K562 (cell line): ENCODE measurements around the gene PLD6. TPM values are rescaled to one million over a fixed set of nuclear protein-coding genes. Genes with fewer than 3 reads are reported as not detected.

ENCODE experiments used
- ATAC-seq: fragments of 200-7000 bp; cut with Tn5 transposase; 3 replicates; pipeline ENCODE4 v1.9.1; 2020; ENCODE audit warnings: moderate library complexity
- BruUV-seq: library from RNA; stranded (reverse); fragments of 400-500 nt; replicated peaks from 2 replicates; lab custom pipeline; 2021; lab: Mats Ljungman, UMichigan
- CTCF ChIA-PET: fragments of 300-600 bp; formaldehyde crosslinking; extraction: SDS; loops from one replicate; lab custom pipeline; 2021; ENCODE audit warnings: low intra/inter-chr PET ratio; lab: Yijun Ruan, JAX
- POLR2A ChIA-PET: fragments of 300-600, 350-650 bp; sonication (Branson Sonifier 250); formaldehyde crosslinking; extraction: SDS; loops from one replicate; lab custom pipeline; 2021; ENCODE audit warnings: antibody characterized with exemption, inconsistent platforms; lab: Yijun Ruan, JAX
- DNase-seq, 4 experiments: peaks; one replicate each; pipeline versions ENCODE4 v3.0.0 to v3.0.0-alpha.2; 2011 to 2018; ENCODE audit warnings: low spot score in 3 of 4, mixed read lengths in 3 of 4; ENCODE audit errors: extremely low read depth in 1 of 4
- FAIRE-seq: peaks from 2 replicates; lab custom pipeline; 2011; peaks lifted over from hg19 to GRCh38; lab: Jason Lieb, UNC
- H2AFZ ChIP-seq: 2 replicates; pipeline ENCODE4 v1.6.0; 2011; ENCODE audit warnings: low read depth, low read length, control low read depth, inconsistent platforms
- H3K27ac ChIP-seq: fragments of 200-600 bp; 3 replicates; pipeline ENCODE4 v1.8.0; 2011; ENCODE audit warnings: low read depth, mild to moderate bottlenecking, control low read depth, inconsistent platforms, low read length, moderate library complexity, mixed read lengths; ENCODE audit errors: extremely low read depth
- H3K27me3 ChIP-seq, 2 experiments: fragments of 300-600 bp in 1 of 2; 2 replicates in 1 of 2; 3 replicates in 1 of 2; pipeline versions ENCODE4 v1.6.0 to v1.8.0; 2011; ENCODE audit warnings: inconsistent platforms in 2 of 2, low read length in 2 of 2, mild to moderate bottlenecking in 1 of 2, mixed read lengths in 1 of 2, moderate library complexity in 1 of 2; ENCODE audit not compliant: control insufficient read depth in 2 of 2, insufficient read depth in 2 of 2
- H3K36me3 ChIP-seq: fragments of 300-600 bp; 3 replicates; pipeline ENCODE4 v1.8.0; 2011; ENCODE audit warnings: mild to moderate bottlenecking, low read length, inconsistent platforms; ENCODE audit not compliant: control insufficient read depth, insufficient read depth
- H3K4me1 ChIP-seq, 2 experiments: fragments of 200-600 bp in 1 of 2; replicated peaks in 1 of 2; 2 replicates in 1 of 2; 3 replicates in 1 of 2; pipeline versions ENCODE4 v1.5.1 to v1.8.0; 2011; ENCODE audit warnings: inconsistent platforms in 2 of 2, low read length in 2 of 2, mild to moderate bottlenecking in 1 of 2, mixed read lengths in 1 of 2, moderate library complexity in 1 of 2; ENCODE audit not compliant: control insufficient read depth in 2 of 2, insufficient read depth in 2 of 2
- H3K4me2 ChIP-seq: 2 replicates; pipeline ENCODE4 v1.6.1; 2011; ENCODE audit warnings: low read length, control low read depth, inconsistent platforms, mixed read lengths; ENCODE audit not compliant: insufficient read depth
- H3K4me3 ChIP-seq: fragments of 200-600 bp; sonication (generic), shearing (Covaris generic); 2 replicates; pipeline ENCODE4 v1.5.1; 2016; ENCODE audit warnings: control low read depth, inconsistent platforms
- H3K79me2 ChIP-seq: fragments of 200-600 bp; 3 replicates; pipeline ENCODE4 v1.8.0; 2011; ENCODE audit warnings: low read length, inconsistent platforms; ENCODE audit not compliant: control insufficient read depth, insufficient read depth
- H3K9ac ChIP-seq, 2 experiments: 2 replicates each; pipeline versions ENCODE4 v1.6.0 to v1.6.1; 2011; ENCODE audit warnings: low read depth in 2 of 2, low read length in 2 of 2, control low read depth in 1 of 2, inconsistent platforms in 1 of 2, mild to moderate bottlenecking in 1 of 2, mixed read lengths in 1 of 2; ENCODE audit not compliant: insufficient read depth in 1 of 2
- H3K9me1 ChIP-seq: one replicate; pipeline ENCODE4 v1.6.0; 2011; ENCODE audit warnings: inconsistent platforms, mild to moderate bottlenecking, low read length, moderate library complexity; ENCODE audit not compliant: control insufficient read depth, insufficient read depth
- H3K9me3 ChIP-seq: replicated peaks from 2 replicates; pipeline ENCODE4 v1.5.1; 2011; ENCODE audit warnings: low read depth, low read length, inconsistent platforms; ENCODE audit not compliant: control insufficient read depth, insufficient read depth
- H4K20me1 ChIP-seq: replicated peaks from 2 replicates; pipeline ENCODE4 v1.6.1; 2011; ENCODE audit warnings: low read length, inconsistent platforms, mixed read lengths; ENCODE audit not compliant: control insufficient read depth, insufficient read depth
- ATF7 ChIP-seq: fragments of 450-650 bp; IDR thresholded peaks from 2 replicates; pipeline ENCODE4 v1.7.1; 2014; ENCODE audit warnings: mild to moderate bottlenecking, moderate library complexity
- E2F8 ChIP-seq: fragments of 450-650 bp; IDR thresholded peaks from 2 replicates; pipeline ENCODE4 v1.7.1; 2018; ENCODE audit warnings: mild to moderate bottlenecking, low read depth; ENCODE audit not compliant: partially characterized antibody
- ETV1 ChIP-seq: fragments of 450-650 bp; conservative IDR thresholded peaks from 2 replicates; pipeline ENCODE4 v1.6.1; 2016; ENCODE audit warnings: missing genetic modification characterization, control low read depth, low read depth, missing compliant biosample characterization
- HNRNPUL1 ChIP-seq: fragments of 200-400 bp; formaldehyde crosslinking; IDR thresholded peaks from 2 replicates; pipeline ENCODE4 v1.6.1; 2017; ENCODE audit warnings: low read length
- KLF13 ChIP-seq: fragments of 450-650 bp; IDR thresholded peaks from 2 replicates; pipeline ENCODE4 v1.6.1; 2016; ENCODE audit warnings: missing genetic modification characterization, low read depth, mild to moderate bottlenecking, missing compliant biosample characterization, moderate library complexity, borderline replicate concordance
- RUNX1 ChIP-seq: sonication (generic); IDR thresholded peaks from 2 replicates; pipeline ENCODE4 v1.6.1; 2016; ENCODE audit warnings: antibody characterized with exemption, low read depth
- THRB ChIP-seq: fragments of 450-650 bp; formaldehyde crosslinking; conservative IDR thresholded peaks from 2 replicates; pipeline ENCODE4 v1.4.0; 2022; ENCODE audit warnings: mild to moderate bottlenecking, missing genetic modification characterization
- ZNF318 ChIP-seq, 2 experiments: fragments of 450-650 bp; IDR thresholded peaks; 2 replicates each; pipeline ENCODE4 v1.6.1; 2016; ENCODE audit warnings: mild to moderate bottlenecking in 2 of 2, borderline replicate concordance in 1 of 2, low read depth in 1 of 2, moderate library complexity in 1 of 2
- WGBS: fragments of 100-300 bp; shearing (Covaris generic); methylation state at CpG from one replicate; pipeline ENCODE4 v1.1.6; 2016; ENCODE audit warnings: low coverage, mixed read lengths; ENCODE audit not compliant: insufficient coverage; ENCODE audit errors: missing lambda C conversion rate; 5-methylcytosine and 5-hydroxymethylcytosine counted together
- in situ Hi-C: fragments of 300-500 bp; cut with MboI; formaldehyde crosslinking; loops from 4 replicates; pipeline ENCODE4 v1.15.0; 2018; ENCODE audit warnings: inconsistent platforms, mixed read lengths
- intact Hi-C: fragments of 100-400 bp; cut with micrococcal nuclease; formaldehyde crosslinking; loops from 2 replicates; pipeline ENCODE4 v1.14.2; 2022
- polyA plus RNA-seq, 8 experiments: library from polyadenylated mRNA; depleted of rRNA in 4 of 8; stranded (reverse) in 5 of 8; unstranded in 3 of 8; fragments of >200 nt; fragmentation: Nextera tagmentation in 2 of 8; fragmentation: Illumina TruSeq in 1 of 8; extraction: Ambion mirVana in 2 of 8; extraction: Trizol in 1 of 8; gene quantifications; 2 replicates each; pipeline versions ENCODE4 v1.2.1 to v1.2.3, GENCODE V29; 2011 to 2014; ENCODE audit warnings: inconsistent platforms in 1 of 8, missing spikeins in 1 of 8
- total RNA-seq, 7 experiments: library from RNA; depleted of rRNA in 6 of 7; stranded (reverse); fragments of >200 nt in 6 of 7; fragmentation: Illumina TruSeq in 2 of 7; extraction: Trizol in 2 of 7; gene quantifications; 2 replicates each; pipeline versions ENCODE4 v1.2.1 to v1.2.3, GENCODE V29; 2011 to 2021; ENCODE audit warnings: low replicate concordance in 1 of 7

The PLD6 gene
- total and polyA plus RNA-seq, 9 of the 15 experiments (the other 6 are each of a cell fraction or from before 2014, with no cell fraction given), result 3.6 to 15.6 (median 10.0) TPM

- intact Hi-C loops, result no loop called here
- Histone ChIP-seq H3K9me1 (no peaks in the 10 kb centered on the region), H2AFZ (no peak overlapping the region), H4K20me1 (no peaks in the 10 kb centered on the region), H3K4me3 (no peak overlapping the region), H3K4me1 (no peaks in the 10 kb centered on the region; a peak in 1 of 5 replicates), H3K36me3 (peaks cover 41% of the 10 kb centered on the region; the same call in 2 of the 3 replicates), H3K9me3 (no peaks in the 10 kb centered on the region), H3K27me3 (no peaks in the 10 kb centered on the region), H3K27ac (no peak overlapping the region), H3K79me2 (no peaks in the 10 kb centered on the region), H3K9ac (no peak overlapping the region), H3K4me2 (no peak overlapping the region)
- POLR2A ChIA-PET, result no interaction called here
- in situ Hi-C loops, result no loop called here
- DNase-seq, result no peak
- no peak for FAIRE-seq
- no TSS peak for BruUV-seq
- CTCF ChIA-PET, result no interaction called here
- ATAC-seq, result no peak
- 74% methylated on average over 10 of the region's 10 CpGs for WGBS
- TF ChIP-seq ATF7 (no peak), KLF13 (tag) (no peak), THRB (CRISPR knock-in tag) (no peak), E2F8 (no peak), RUNX1 (no peak), ZNF318 (IDR thresholded peaks at IDR 0.05; ENCODE audit: borderline replicate concordance in 1 of 2, low read depth in 1 of 2) (no peak), HNRNPUL1 (no peak), ETV1 (no peak)
Measured at GRCh38 chr17:17156511-17156910, 49.6 kb downstream of the PLD6 start.
